Duodenal mucosa (tissue), 2 donors: ENCODE results near the gene MSH5.

Experiments used
- H3K27ac ChIP-seq: one replicate; pipeline ENCODE4 v1.7.0; 2013; ENCODE audit warnings: low read depth, low read length
- H3K27me3 ChIP-seq, 2 donors: one replicate each; pipeline ENCODE4 v1.7.0; 2013; ENCODE audit warnings: low read length in 2 of 2, control low read depth in 1 of 2; ENCODE audit not compliant: insufficient read depth in 2 of 2, control insufficient read depth in 1 of 2
- H3K36me3 ChIP-seq, 2 donors: one replicate each; pipeline ENCODE4 v1.7.0; 2013; ENCODE audit warnings: low read length in 2 of 2, control low read depth in 1 of 2; ENCODE audit not compliant: insufficient read depth in 2 of 2, control insufficient read depth in 1 of 2
- H3K4me1 ChIP-seq, 2 donors: one replicate each; pipeline ENCODE4 v1.7.0; 2013; ENCODE audit warnings: low read length in 2 of 2, control low read depth in 1 of 2; ENCODE audit not compliant: insufficient read depth in 2 of 2, control insufficient read depth in 1 of 2
- H3K4me3 ChIP-seq, 2 donors: one replicate each; pipeline ENCODE4 v1.7.0; 2013; ENCODE audit warnings: low read length in 2 of 2, low read depth in 1 of 2
- H3K9ac ChIP-seq, 2 donors: one replicate each; pipeline ENCODE4 v1.7.0; 2013; ENCODE audit warnings: low read length in 2 of 2, low read depth in 1 of 2
- H3K9me3 ChIP-seq, 2 donors: one replicate each; pipeline ENCODE4 v1.7.0; 2013; ENCODE audit warnings: low read length in 2 of 2, control low read depth in 1 of 2; ENCODE audit not compliant: control insufficient read depth in 1 of 2

Gene MSH5

DNA sequence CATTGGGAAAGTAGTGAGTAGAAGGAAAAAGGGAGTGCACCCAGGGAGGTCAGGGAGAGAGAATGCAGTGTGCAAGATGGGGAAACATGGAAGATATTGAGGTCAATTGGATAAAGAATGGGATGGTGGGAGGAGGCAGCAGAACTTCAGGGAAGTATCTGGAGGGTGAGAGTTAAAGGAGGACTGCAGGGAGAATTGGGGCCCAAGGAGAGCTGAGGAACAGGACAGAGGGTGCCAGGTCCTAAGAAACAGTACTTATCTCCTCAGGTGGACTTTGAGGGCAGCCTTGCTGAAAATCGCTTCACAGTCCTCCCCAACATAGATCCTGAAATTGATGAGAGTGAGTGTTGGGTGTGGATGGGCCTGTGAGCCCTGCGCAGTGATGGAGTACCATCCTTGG, 18.5 kb downstream of the MSH5 start:
- no peak overlapping the region for H3K9ac ChIP-seq
- no peaks in the 10 kb centered on the region for H3K27me3 ChIP-seq
- H3K27ac ChIP-seq, result no peak overlapping the region
- peaks cover 16 to 27% of the 10 kb centered on the region in 2 donors for H3K4me1 ChIP-seq
- H3K4me3 ChIP-seq, result no peak overlapping the region
- peaks cover 0 to 20% of the 10 kb centered on the region in 2 donors for H3K36me3 ChIP-seq
- no peaks in the 10 kb centered on the region for H3K9me3 ChIP-seq

DNA sequence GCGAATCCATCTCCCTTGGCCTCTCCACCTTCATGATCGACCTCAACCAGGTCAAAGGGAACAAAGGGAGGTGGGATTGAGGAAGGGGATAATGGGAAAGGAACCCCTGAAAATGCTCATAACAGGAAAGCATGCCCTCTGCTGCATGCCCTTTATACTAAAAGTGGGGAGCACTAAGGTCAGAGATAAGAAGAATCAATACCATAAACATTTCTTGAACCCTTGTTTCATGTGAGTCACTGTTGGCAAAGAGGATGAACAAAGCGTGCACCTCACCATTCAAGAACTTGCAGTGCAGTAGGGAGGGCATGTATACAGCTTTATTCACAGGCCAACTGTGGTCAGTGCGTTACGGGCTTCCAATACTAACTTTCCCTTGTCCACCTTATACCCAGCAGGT, 21.0 kb downstream of the MSH5 start:
- H3K36me3 ChIP-seq, result peaks cover 0 to 24% of the 10 kb centered on the region in 2 donors
- no peak overlapping the region for H3K27ac ChIP-seq

DNA sequence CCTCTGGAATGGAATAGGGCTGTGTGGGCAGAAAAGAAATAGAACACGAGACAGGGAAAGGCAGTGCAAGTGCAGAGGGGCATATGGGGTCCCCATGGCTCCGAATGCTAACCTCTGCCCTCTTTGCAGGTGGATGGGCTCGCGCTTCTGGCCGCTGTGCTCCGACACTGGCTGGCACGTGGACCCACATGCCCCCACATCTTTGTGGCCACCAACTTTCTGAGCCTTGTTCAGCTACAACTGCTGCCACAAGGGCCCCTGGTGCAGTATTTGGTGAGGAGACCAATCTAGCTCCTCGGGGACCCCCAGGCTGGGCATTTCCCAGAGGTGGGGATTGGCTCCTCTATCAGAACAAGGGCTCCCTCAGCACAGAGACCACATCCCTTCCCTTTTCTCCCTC, 21.5 kb downstream of the MSH5 start:
- Histone ChIP-seq H3K27ac (no peak overlapping the region), H3K4me1 (peaks cover 37 to 40% of the 10 kb centered on the region in 2 donors), H3K9me3 (no peaks in the 10 kb centered on the region), H3K9ac (peak overlapping the region; percentile 33 to 35), H3K4me3 (no peak overlapping the region), H3K27me3 (no peaks in the 10 kb centered on the region), H3K36me3 (peaks cover 0 to 24% of the 10 kb centered on the region in 2 donors)

More for the DNA sequence above, 21.0 kb downstream of the MSH5 start:
- no peaks in the 10 kb centered on the region for H3K9me3 ChIP-seq
- H3K4me1 ChIP-seq, result peaks cover 34 to 37% of the 10 kb centered on the region in 2 donors
- peak overlapping the region; percentile 33 to 35 for H3K9ac ChIP-seq
- H3K4me3 ChIP-seq, result no peak overlapping the region
- H3K27me3 ChIP-seq, result no peaks in the 10 kb centered on the region

DNA sequence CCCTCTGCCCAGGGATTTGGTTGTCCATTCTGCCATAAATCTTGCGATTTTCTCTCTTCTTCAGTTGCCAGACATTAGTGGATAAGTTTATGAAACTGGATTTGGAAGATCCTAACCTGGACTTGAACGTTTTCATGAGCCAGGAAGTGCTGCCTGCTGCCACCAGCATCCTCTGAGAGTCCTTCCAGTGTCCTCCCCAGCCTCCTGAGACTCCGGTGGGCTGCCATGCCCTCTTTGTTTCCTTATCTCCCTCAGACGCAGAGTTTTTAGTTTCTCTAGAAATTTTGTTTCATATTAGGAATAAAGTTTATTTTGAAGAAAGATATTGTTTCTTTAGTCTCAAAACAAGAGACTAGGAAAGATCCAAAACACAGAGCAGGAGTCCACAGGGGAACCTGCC, 22.6 kb downstream of the MSH5 start, which contains the start of gene SAPCD1:
SAPCD1 (plus strand) TSS at position 301 of the 400 bp plus-strand sequence. CDS start 399 bp downstream, outside the sequence.
- H3K4me3 ChIP-seq, result no peak within 1 kb of the TSS

DNA sequence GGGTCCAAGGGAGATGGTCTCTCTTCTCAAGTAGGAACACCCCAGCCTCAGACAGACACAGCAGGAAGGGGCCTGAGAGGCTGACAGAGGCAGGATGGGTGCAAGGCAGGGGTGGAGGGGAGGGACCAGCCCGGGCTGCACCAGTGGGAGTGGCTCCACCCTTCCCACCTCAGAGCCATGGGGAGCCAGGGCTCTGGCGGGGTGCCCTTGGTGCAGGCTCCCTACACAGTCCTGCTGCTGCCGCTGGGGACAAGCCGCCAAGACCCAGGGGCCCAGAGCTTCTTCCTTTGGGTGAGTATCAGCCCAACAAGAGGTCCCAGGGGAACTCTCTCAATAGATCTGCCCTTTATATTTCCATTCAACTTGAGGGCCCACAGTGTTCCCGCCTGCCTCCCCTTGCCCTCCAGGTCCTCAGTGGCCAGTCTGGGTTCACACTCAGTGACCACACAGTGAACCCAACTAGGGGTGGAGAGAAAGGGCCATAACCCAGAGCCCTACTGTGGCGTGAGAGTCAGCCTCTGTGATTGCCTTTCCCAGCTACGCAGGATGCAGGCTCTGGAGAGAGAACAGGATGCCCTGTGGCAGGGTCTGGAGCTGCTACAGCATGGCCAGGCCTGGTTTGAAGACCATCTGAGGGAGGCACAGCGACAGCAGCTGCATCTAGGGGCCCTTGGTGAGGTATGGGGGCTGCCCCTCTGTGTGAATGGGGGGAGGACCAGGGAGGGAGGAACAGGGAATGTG, 23.2 kb downstream of the MSH5 start:
- no peak overlapping the region for H3K27ac ChIP-seq
- H3K27me3 ChIP-seq, result no peaks in the 10 kb centered on the region
- H3K4me3 ChIP-seq, result no peak overlapping the region
- peak overlapping the region in 1 of 2 donors; percentile 16 for H3K9ac ChIP-seq
- H3K9me3 ChIP-seq, result no peaks in the 10 kb centered on the region
- peaks cover 41 to 47% of the 10 kb centered on the region in 2 donors for H3K4me1 ChIP-seq
- peaks cover 0 to 24% of the 10 kb centered on the region in 2 donors for H3K36me3 ChIP-seq

More for the DNA sequence above, 22.6 kb downstream of the MSH5 start, which contains the start of gene SAPCD1:
- no peaks in the 10 kb centered on the region for H3K27me3 ChIP-seq
- H3K9me3 ChIP-seq, result no peaks in the 10 kb centered on the region
- H3K9ac ChIP-seq, result peak within 1 kb of the TSS; percentile 33 to 35
- H3K27ac ChIP-seq, result no peak within 1 kb of the TSS
- peaks cover 41 to 47% of the 10 kb centered on the region in 2 donors for H3K4me1 ChIP-seq
- H3K36me3 ChIP-seq, result peaks cover 0 to 24% of the 10 kb centered on the region in 2 donors

DNA sequence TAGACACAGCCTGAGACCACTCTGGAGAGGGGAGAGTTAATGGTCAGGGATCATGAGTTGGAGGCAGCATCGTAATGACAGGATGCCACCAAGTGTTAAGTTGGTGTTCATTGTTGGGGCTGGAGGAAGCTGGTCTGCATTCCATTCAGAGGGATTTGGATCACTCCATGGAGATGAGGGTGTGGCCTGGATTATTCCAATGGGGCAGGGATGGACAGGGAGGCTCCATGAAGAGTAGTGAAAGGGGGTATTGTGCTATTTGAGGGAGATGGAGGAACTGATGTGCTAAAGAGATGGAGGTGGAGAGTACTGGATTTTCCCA, 23.8 kb downstream of the MSH5 start:
- no peaks in the 10 kb centered on the region for H3K9me3 ChIP-seq
- peak overlapping the region in 1 of 2 donors; percentile 16 for H3K9ac ChIP-seq
- no peak overlapping the region for H3K27ac ChIP-seq
- peaks cover 41 to 47% of the 10 kb centered on the region in 2 donors for H3K4me1 ChIP-seq
- peaks cover 0 to 20% of the 10 kb centered on the region in 2 donors for H3K36me3 ChIP-seq
- no peaks in the 10 kb centered on the region for H3K27me3 ChIP-seq
- H3K4me3 ChIP-seq, result no peak overlapping the region

DNA sequence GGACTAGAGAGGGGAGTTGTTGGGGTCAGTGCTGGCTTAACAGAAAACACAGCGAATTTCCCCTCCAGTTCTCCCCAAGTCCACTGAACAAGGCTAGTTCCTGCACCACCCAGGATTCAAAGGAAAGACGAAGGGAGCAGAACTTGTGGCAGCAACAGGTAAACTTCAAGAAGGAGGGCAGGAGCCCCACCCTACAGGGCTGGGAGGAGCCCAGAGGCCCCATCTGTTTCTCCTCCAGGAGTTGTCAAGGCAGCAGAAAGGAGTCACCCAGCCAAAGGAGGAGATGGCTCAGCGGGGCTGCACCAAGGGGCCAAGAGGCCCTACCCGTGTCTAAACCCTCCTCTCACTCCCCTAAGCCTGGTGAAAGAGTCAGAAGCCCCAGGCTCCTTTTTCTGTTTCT, 24.4 kb downstream of the MSH5 start:
- H3K27me3 ChIP-seq, result no peaks in the 10 kb centered on the region
- H3K9me3 ChIP-seq, result no peaks in the 10 kb centered on the region
- no peak overlapping the region for H3K9ac ChIP-seq
- no peak overlapping the region for H3K27ac ChIP-seq
- H3K4me3 ChIP-seq, result no peak overlapping the region
- H3K4me1 ChIP-seq, result peaks cover 41 to 47% of the 10 kb centered on the region in 2 donors
- peaks cover 0 to 16% of the 10 kb centered on the region in 2 donors for H3K36me3 ChIP-seq

DNA sequence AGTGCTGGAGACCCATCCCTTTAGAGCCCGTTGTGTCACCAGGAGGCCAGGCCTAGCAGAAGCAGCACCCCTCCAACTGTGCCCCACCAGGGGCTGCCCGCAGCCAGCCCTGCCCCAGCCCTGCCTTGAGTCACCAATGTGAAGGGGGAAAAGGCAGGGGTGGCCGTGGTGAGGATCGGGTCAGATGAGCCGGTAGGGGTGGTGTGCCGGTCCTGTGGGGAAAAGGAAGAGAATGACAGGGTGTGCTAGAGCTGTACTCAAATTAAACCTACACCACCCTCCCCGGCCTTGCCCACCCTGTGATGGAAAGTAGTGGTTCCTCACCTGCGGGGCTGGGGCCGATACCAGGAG, 25.7 kb downstream of the MSH5 start:
- H3K4me3 ChIP-seq, result peak overlapping the region; percentile 41 to 65

DNA sequence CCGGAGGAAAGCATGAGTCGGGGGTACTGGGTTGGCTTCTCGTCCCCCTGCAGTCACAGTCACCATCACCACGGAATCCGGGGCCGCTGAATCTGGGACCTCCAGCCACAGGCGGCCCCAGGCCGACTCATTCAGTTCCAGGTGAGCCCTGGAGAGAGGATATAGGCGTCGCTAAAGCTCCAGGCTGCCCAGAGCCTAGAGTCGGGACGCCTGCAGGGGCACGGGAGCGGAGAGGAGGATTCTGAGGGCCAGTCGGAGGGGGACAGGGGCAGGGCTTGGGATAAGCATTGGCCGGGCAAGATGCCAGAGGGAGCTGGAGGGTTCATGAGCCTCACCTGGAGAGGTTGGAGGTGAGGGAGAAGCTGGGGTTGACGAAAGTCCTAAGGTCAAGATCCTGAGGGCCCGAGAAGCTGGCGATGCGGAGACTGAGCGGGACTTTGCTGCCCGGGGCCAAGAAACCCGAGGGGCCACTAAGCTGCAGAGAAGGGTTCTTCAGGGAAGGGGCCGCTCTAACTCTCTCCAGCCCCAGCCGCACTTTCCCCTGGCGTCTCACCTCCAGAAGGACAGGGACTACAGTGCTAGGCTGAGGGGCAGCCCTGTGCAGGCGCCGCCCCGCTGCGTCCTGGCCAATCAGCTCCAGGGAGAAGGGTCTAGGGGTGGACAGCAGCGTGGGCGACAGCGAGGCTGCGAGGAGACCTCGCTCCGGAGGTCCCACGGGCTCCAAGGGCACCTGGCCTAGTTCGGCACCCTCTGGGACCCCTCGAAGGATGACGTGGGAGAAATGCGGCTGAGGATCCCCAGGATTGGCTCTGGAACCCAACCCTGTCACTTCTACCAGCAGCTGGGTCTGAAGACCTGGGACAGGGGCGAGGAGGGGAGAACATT, 26.3 kb downstream of the MSH5 start:
- H3K27me3 ChIP-seq, result no peaks in the 10 kb centered on the region
- peak overlapping the region; percentile 47 to 77 for H3K9ac ChIP-seq

More for the DNA sequence above, 25.7 kb downstream of the MSH5 start:
- H3K9ac ChIP-seq, result peak overlapping the region; percentile 47 to 77
- no peak overlapping the region for H3K27ac ChIP-seq
- H3K27me3 ChIP-seq, result no peaks in the 10 kb centered on the region
- H3K4me1 ChIP-seq, result peaks cover 35 to 45% of the 10 kb centered on the region in 2 donors
- H3K9me3 ChIP-seq, result no peaks in the 10 kb centered on the region
- H3K36me3 ChIP-seq, result peaks cover 0 to 14% of the 10 kb centered on the region in 2 donors

More for the DNA sequence above, 26.3 kb downstream of the MSH5 start:
- Histone ChIP-seq H3K36me3 (peaks cover 0 to 14% of the 10 kb centered on the region in 2 donors), H3K4me1 (peaks cover 29 to 40% of the 10 kb centered on the region in 2 donors), H3K27ac (no peak overlapping the region), H3K4me3 (peak overlapping the region; percentile 41 to 65), H3K9me3 (no peaks in the 10 kb centered on the region)
